Progenitor cell of endocrine pancreas (in vitro differentiated cells): ENCODE results near the gene TM9SF4. TPM values are rescaled to one million over a fixed set of nuclear protein-coding genes. Genes with fewer than 3 reads are reported as not detected.

ENCODE experiments used
- DNase-seq: peaks from one replicate; pipeline ENCODE4 v3.0.0; 2021; ENCODE audit warnings: low spot score; ENCODE audit not compliant: unreplicated experiment
- H3K27ac Mint-ChIP-seq: 2 replicates; pipeline ENCODE4 v1.8.0; 2021; ENCODE audit warnings: mild to moderate bottlenecking, moderate library complexity, mixed read lengths
- H3K27me3 Mint-ChIP-seq: 2 replicates; pipeline ENCODE4 v1.8.0; 2021; ENCODE audit warnings: mixed read lengths
- H3K36me3 Mint-ChIP-seq: 2 replicates; pipeline ENCODE4 v1.8.0; 2022; ENCODE audit warnings: mixed read lengths; ENCODE audit not compliant: insufficient read depth
- H3K4me1 Mint-ChIP-seq: 2 replicates; pipeline ENCODE4 v1.8.0; 2021; ENCODE audit warnings: low read depth, mixed read lengths
- H3K4me3 Mint-ChIP-seq: 2 replicates; pipeline ENCODE4 v1.8.0; 2021; ENCODE audit warnings: low read depth, mild to moderate bottlenecking, moderate library complexity, mixed read lengths
- H3K9me3 Mint-ChIP-seq: 2 replicates; pipeline ENCODE4 v1.8.0; 2021; ENCODE audit warnings: low read depth, mixed read lengths
- CTCF ChIP-seq: fragments of 200-600 bp; sonication (generic); IDR thresholded peaks from one replicate; pipeline ENCODE4 v1.5.0; 2021; ENCODE audit warnings: antibody characterized with exemption, mild to moderate bottlenecking; ENCODE audit not compliant: unreplicated experiment
- total RNA-seq: library from RNA; stranded (reverse); gene quantifications from 2 replicates; pipeline ENCODE4 v1.2.1, GENCODE V29; 2021

Gene TM9SF4
- total RNA-seq, 1 donor from 2014 or later, result 92.9 TPM

- DNase-seq, result no peak
- no peaks in the 10 kb centered on the region for H3K27me3 Mint-ChIP-seq
- H3K27ac Mint-ChIP-seq, result peak overlapping the region; percentile 44
- no peak for TF ChIP-seq CTCF
- peaks cover 55% of the 10 kb centered on the region for H3K36me3 Mint-ChIP-seq
- no peaks in the 10 kb centered on the region for H3K9me3 Mint-ChIP-seq
- H3K4me1 Mint-ChIP-seq, result no peaks in the 10 kb centered on the region
- no peak overlapping the region for H3K4me3 Mint-ChIP-seq
Measured at GRCh38 chr20:32150291-32150848, 40.9 kb downstream of the TM9SF4 start.

GRCh38 chr20:32152421-32153155 is 43.1 kb downstream of the TM9SF4 start:
- no peaks in the 10 kb centered on the region for H3K9me3 Mint-ChIP-seq
- no peaks in the 10 kb centered on the region for H3K27me3 Mint-ChIP-seq
- no peak for TF ChIP-seq CTCF
- no peak for DNase-seq
- H3K27ac Mint-ChIP-seq, result peak overlapping the region; percentile 76
- H3K36me3 Mint-ChIP-seq, result peaks cover 44% of the 10 kb centered on the region
- no peak overlapping the region for H3K4me3 Mint-ChIP-seq
- no peaks in the 10 kb centered on the region for H3K4me1 Mint-ChIP-seq

- no peaks in the 10 kb centered on the region for H3K27me3 Mint-ChIP-seq
- no peak for DNase-seq
- H3K4me3 Mint-ChIP-seq, result no peak overlapping the region
- H3K4me1 Mint-ChIP-seq, result no peaks in the 10 kb centered on the region
- no peak for TF ChIP-seq CTCF
- H3K36me3 Mint-ChIP-seq, result peaks cover 45% of the 10 kb centered on the region
- peak overlapping the region; percentile 76 for H3K27ac Mint-ChIP-seq
- H3K9me3 Mint-ChIP-seq, result no peaks in the 10 kb centered on the region
Measured at GRCh38 chr20:32153156-32153665, 43.7 kb downstream of the TM9SF4 start.

GRCh38 chr20:32153771-32154170 is 44.3 kb downstream of the TM9SF4 start:
- no peak for DNase-seq
- Mint-ChIP-seq H3K4me3 (no peak overlapping the region), H3K9me3 (no peaks in the 10 kb centered on the region), H3K27me3 (no peaks in the 10 kb centered on the region), H3K4me1 (no peaks in the 10 kb centered on the region), H3K36me3 (peaks cover 45% of the 10 kb centered on the region), H3K27ac (peak overlapping the region; percentile 9)
- TF ChIP-seq CTCF, result no peak

- Mint-ChIP-seq H3K9me3 (no peaks in the 10 kb centered on the region), H3K27ac (peak overlapping the region; percentile 65), H3K36me3 (peaks cover 42% of the 10 kb centered on the region), H3K4me1 (no peaks in the 10 kb centered on the region), H3K27me3 (no peaks in the 10 kb centered on the region), H3K4me3 (no peak overlapping the region)
- no peak for DNase-seq
- peak; percentile 62 for TF ChIP-seq CTCF
Measured at GRCh38 chr20:32155017-32155981, 45.8 kb downstream of the TM9SF4 start.
